Mesenteric fat pad (tissue), 1 donor: ENCODE results near the gene PACSIN2. TPM values are rescaled to one million over a fixed set of nuclear protein-coding genes. Genes with fewer than 3 reads are reported as not detected.
"Not testable (repeated sequence)": the region's sequence is repeated elsewhere in the genome, so short reads cannot be mapped to it uniquely, and the experiment has no call there.

Experiments used
- DNase-seq: peaks from one replicate; pipeline ENCODE4 v3.0.0-alpha.2; 2020; ENCODE audit warnings: low spot score
- total RNA-seq: library from RNA; stranded (reverse); fragmentation: NEBNext Ultra II Directional; extraction: Animal tissue kit (Norgen Biotek cat#: 25700); gene quantifications from one replicate; pipeline ENCODE4 v1.2.1, GENCODE V29; 2021
- donor health status: DM: yes; HTN: yes; CAD: no.

PACSIN2 gene
- total RNA-seq, 1 donor from 2014 or later, result 52.2 TPM

- DNase-seq, result no peak
Measured at GRCh38 chr22:43012390-43012789, 2.6 kb downstream of the PACSIN2 start.

- no peak for DNase-seq
Measured at GRCh38 chr22:43011079-43011478, 3.9 kb downstream of the PACSIN2 start.

- no peak for DNase-seq
Measured at GRCh38 chr22:43009444-43009843, 5.5 kb downstream of the PACSIN2 start.

- no peak for DNase-seq
Measured at GRCh38 chr22:43008921-43009320, 6.0 kb downstream of the PACSIN2 start.

- DNase-seq, result no peak
Measured at GRCh38 chr22:43008509-43008908, 6.4 kb downstream of the PACSIN2 start.

GRCh38 chr22:43007519-43008102 lies 7.3 kb downstream of the PACSIN2 start:
- DNase-seq, result no peak

GRCh38 chr22:43006753-43007152 lies 8.2 kb downstream of the PACSIN2 start:
- DNase-seq, result no peak

- no peak for DNase-seq
Measured at GRCh38 chr22:43006016-43006505, 8.9 kb downstream of the PACSIN2 start.

- DNase-seq, result no peak
Measured at GRCh38 chr22:43005106-43005505, 9.8 kb downstream of the PACSIN2 start.

- DNase-seq, result no peak
Measured at GRCh38 chr22:43004362-43005035, 10.4 kb downstream of the PACSIN2 start.

- DNase-seq, result no peak
Measured at GRCh38 chr22:43002202-43002586, 12.8 kb downstream of the PACSIN2 start.

GRCh38 chr22:43001271-43002201 lies 13.4 kb downstream of the PACSIN2 start:
- no peak for DNase-seq

- DNase-seq, result no peak
Measured at GRCh38 chr22:43000441-43001175, 14.3 kb downstream of the PACSIN2 start.

GRCh38 chr22:42997582-42998090 lies 17.3 kb downstream of the PACSIN2 start:
- no peak for DNase-seq

- DNase-seq, result no peak
Measured at GRCh38 chr22:42996646-42997365, 18.1 kb downstream of the PACSIN2 start.

- DNase-seq, result not testable (repeated sequence)
Measured at GRCh38 chr22:42995654-42996053, 19.3 kb downstream of the PACSIN2 start.

GRCh38 chr22:42994917-42995562 lies 19.9 kb downstream of the PACSIN2 start:
- no peak for DNase-seq

GRCh38 chr22:42994276-42994916 lies 20.6 kb downstream of the PACSIN2 start:
- DNase-seq, result no peak

- DNase-seq, result no peak
Measured at GRCh38 chr22:42993651-42994275, 21.2 kb downstream of the PACSIN2 start.
